ENCODE data around the gene CCDC174. TPM values are rescaled to one million over a fixed set of nuclear protein-coding genes. Genes with fewer than 3 reads are reported as not detected.

The CCDC174 gene
- total and polyA plus RNA-seq, 4 donors: 4.9 to 14.2 (median 7.0) TPM

DNA sequence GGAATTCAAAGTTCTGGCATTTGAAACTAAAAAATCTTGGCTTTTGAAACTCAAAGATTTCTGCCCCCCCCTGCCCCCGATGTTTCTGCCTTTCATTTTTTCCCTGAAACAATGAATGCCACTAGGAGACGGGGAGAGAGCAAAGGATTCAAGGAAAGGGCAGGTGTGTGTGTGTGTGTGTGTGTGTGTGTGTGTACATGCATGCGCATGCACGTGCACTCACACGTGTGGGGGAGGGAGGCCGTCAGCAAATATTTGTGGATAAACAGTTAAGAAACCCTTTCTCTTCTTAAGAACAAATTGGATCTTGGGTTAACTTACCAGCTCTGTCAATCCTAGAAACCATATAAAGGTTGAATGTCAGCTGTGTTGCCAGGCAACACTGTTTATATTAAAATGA is 29.2 kb upstream of the CCDC174 start:
- Histone ChIP-seq H3K4me1 (ENCODE audit: control insufficient read depth in 4 of 4, insufficient read depth in 4 of 4, low read length in 3 of 4) (peaks cover 0 to 15% (median 2%) of the 10 kb centered on the region in 4 donors), H3K4me3 (ENCODE audit: low read depth in 1 of 3, low read length in 3 of 3) (no peak overlapping the region), H3K9ac (ENCODE audit: low read depth in 1 of 2, low read length in 2 of 2) (no peak overlapping the region), H3K9me3 (ENCODE audit: control insufficient read depth in 4 of 4, low read length in 3 of 4) (no peaks in the 10 kb centered on the region), H3K27ac (ENCODE audit: low read depth in 1 of 2, low read length in 2 of 2) (no peak overlapping the region), H3K36me3 (ENCODE audit: control insufficient read depth in 4 of 4, insufficient read depth in 3 of 4, low read depth in 1 of 4, low read length in 3 of 4) (no peaks in the 10 kb centered on the region), H3K27me3 (ENCODE audit: control insufficient read depth in 4 of 4, insufficient read depth in 4 of 4, low read length in 3 of 4) (no peaks in the 10 kb centered on the region)
- 35% methylated on average over 6 of the region's 6 CpGs for WGBS
- no peak for DNase-seq (ENCODE audit: low spot score)
- TF ChIP-seq YY1 (IDR thresholded peaks at IDR 0.05) (no peak), HNF4G (IDR thresholded peaks at IDR 0.05) (no peak), GABPA (IDR thresholded peaks at IDR 0.05 in 1 of 2, conservative IDR thresholded peaks at IDR 0.05 in 1 of 2) (no peak), JUND (IDR thresholded peaks at IDR 0.05) (no peak), RXRA (IDR thresholded peaks at IDR 0.05) (no peak), EGR1 (IDR thresholded peaks at IDR 0.05; ENCODE audit: low read depth in 2 of 2) (no peak), RAD21 (IDR thresholded peaks at IDR 0.05) (no peak), TAF1 (conservative IDR thresholded peaks at IDR 0.05) (no peak), SP1 (IDR thresholded peaks at IDR 0.05) (no peak), FOXA1 (IDR thresholded peaks at IDR 0.05) (no peak), NR2F2 (IDR thresholded peaks at IDR 0.05) (no peak), FOXA2 (IDR thresholded peaks at IDR 0.05) (no peak), HNF4A (conservative IDR thresholded peaks at IDR 0.05) (no peak)
- TF ChIP-seq, protein P1, sequence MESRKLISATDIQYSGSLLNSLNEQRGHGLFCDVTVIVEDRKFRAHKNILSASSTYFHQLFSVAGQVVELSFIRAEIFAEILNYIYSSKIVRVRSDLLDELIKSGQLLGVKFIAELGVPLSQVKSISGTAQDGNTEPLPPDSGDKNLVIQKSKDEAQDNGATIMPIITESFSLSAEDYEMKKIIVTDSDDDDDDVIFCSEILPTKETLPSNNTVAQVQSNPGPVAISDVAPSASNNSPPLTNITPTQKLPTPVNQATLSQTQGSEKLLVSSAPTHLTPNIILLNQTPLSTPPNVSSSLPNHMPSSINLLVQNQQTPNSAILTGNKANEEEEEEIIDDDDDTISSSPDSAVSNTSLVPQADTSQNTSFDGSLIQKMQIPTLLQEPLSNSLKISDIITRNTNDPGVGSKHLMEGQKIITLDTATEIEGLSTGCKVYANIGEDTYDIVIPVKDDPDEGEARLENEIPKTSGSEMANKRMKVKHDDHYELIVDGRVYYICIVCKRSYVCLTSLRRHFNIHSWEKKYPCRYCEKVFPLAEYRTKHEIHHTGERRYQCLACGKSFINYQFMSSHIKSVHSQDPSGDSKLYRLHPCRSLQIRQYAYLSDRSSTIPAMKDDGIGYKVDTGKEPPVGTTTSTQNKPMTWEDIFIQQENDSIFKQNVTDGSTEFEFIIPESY (IDR thresholded peaks at IDR 0.05): no peak
- TF ChIP-seq, protein P2, sequence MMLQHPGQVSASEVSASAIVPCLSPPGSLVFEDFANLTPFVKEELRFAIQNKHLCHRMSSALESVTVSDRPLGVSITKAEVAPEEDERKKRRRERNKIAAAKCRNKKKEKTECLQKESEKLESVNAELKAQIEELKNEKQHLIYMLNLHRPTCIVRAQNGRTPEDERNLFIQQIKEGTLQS (IDR thresholded peaks at IDR 0.05): no peak
- TF ChIP-seq, protein P3, sequence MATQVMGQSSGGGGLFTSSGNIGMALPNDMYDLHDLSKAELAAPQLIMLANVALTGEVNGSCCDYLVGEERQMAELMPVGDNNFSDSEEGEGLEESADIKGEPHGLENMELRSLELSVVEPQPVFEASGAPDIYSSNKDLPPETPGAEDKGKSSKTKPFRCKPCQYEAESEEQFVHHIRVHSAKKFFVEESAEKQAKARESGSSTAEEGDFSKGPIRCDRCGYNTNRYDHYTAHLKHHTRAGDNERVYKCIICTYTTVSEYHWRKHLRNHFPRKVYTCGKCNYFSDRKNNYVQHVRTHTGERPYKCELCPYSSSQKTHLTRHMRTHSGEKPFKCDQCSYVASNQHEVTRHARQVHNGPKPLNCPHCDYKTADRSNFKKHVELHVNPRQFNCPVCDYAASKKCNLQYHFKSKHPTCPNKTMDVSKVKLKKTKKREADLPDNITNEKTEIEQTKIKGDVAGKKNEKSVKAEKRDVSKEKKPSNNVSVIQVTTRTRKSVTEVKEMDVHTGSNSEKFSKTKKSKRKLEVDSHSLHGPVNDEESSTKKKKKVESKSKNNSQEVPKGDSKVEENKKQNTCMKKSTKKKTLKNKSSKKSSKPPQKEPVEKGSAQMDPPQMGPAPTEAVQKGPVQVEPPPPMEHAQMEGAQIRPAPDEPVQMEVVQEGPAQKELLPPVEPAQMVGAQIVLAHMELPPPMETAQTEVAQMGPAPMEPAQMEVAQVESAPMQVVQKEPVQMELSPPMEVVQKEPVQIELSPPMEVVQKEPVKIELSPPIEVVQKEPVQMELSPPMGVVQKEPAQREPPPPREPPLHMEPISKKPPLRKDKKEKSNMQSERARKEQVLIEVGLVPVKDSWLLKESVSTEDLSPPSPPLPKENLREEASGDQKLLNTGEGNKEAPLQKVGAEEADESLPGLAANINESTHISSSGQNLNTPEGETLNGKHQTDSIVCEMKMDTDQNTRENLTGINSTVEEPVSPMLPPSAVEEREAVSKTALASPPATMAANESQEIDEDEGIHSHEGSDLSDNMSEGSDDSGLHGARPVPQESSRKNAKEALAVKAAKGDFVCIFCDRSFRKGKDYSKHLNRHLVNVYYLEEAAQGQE (IDR thresholded peaks at IDR 0.05): no peak
- TF ChIP-seq, protein P4, sequence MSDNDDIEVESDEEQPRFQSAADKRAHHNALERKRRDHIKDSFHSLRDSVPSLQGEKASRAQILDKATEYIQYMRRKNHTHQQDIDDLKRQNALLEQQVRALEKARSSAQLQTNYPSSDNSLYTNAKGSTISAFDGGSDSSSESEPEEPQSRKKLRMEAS (IDR thresholded peaks at IDR 0.05): no peak
- TF ChIP-seq, protein P5, sequence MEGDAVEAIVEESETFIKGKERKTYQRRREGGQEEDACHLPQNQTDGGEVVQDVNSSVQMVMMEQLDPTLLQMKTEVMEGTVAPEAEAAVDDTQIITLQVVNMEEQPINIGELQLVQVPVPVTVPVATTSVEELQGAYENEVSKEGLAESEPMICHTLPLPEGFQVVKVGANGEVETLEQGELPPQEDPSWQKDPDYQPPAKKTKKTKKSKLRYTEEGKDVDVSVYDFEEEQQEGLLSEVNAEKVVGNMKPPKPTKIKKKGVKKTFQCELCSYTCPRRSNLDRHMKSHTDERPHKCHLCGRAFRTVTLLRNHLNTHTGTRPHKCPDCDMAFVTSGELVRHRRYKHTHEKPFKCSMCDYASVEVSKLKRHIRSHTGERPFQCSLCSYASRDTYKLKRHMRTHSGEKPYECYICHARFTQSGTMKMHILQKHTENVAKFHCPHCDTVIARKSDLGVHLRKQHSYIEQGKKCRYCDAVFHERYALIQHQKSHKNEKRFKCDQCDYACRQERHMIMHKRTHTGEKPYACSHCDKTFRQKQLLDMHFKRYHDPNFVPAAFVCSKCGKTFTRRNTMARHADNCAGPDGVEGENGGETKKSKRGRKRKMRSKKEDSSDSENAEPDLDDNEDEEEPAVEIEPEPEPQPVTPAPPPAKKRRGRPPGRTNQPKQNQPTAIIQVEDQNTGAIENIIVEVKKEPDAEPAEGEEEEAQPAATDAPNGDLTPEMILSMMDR (IDR thresholded peaks at IDR 0.05; ENCODE audit: low read depth, low read length, missing input control): no peak

Measured in liver (tissue), 9 donors.